Testis (tissue), 2 donors: ENCODE data around the gene SRSF8.

ENCODE experiments used
- POLR2A ChIP-seq: fragments of 450-650 bp; IDR thresholded peaks from one replicate; pipeline ENCODE4 v1.6.1; 2017; ENCODE audit warnings: antibody characterized with exemption, mild to moderate bottlenecking, moderate library complexity
- TF ChIP-seq, protein P1 (sequence below), 3 experiments: fragments of 450-650 bp in 2 of 3; fragments of 200-600 bp in 1 of 3; sonication (generic) in 1 of 3; IDR thresholded peaks; one replicate each; pipeline ENCODE4 v1.5.1; 2016 to 2019; ENCODE audit warnings: antibody characterized with exemption in 3 of 3, mild to moderate bottlenecking in 2 of 3, moderate library complexity in 1 of 3

DNA sequence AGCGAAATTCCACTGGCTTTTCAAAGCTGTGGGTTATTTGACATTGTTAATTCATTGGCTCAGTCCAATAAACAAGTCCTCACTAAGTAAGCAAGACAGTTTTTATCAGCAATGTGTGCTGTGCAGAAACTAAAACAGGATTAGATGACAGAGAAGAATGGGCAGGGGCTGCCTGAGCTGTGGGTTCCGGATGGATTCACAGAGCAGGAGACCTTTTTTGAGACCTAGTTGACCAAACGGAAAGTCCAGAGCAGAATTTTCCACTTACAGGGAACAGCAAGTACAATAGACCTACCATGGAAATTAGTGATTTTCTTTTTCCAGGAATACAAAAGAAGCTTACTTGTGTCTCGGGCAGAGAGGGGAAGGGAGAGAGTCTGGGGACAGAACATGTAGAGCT lies 22.7 kb upstream of the SRSF8 start:
- TF ChIP-seq, protein P1, sequence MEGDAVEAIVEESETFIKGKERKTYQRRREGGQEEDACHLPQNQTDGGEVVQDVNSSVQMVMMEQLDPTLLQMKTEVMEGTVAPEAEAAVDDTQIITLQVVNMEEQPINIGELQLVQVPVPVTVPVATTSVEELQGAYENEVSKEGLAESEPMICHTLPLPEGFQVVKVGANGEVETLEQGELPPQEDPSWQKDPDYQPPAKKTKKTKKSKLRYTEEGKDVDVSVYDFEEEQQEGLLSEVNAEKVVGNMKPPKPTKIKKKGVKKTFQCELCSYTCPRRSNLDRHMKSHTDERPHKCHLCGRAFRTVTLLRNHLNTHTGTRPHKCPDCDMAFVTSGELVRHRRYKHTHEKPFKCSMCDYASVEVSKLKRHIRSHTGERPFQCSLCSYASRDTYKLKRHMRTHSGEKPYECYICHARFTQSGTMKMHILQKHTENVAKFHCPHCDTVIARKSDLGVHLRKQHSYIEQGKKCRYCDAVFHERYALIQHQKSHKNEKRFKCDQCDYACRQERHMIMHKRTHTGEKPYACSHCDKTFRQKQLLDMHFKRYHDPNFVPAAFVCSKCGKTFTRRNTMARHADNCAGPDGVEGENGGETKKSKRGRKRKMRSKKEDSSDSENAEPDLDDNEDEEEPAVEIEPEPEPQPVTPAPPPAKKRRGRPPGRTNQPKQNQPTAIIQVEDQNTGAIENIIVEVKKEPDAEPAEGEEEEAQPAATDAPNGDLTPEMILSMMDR (IDR thresholded peaks at IDR 0.05) = no peak
- no peak for TF ChIP-seq POLR2A
